ENCODE data around the gene NAXE.

DNA sequence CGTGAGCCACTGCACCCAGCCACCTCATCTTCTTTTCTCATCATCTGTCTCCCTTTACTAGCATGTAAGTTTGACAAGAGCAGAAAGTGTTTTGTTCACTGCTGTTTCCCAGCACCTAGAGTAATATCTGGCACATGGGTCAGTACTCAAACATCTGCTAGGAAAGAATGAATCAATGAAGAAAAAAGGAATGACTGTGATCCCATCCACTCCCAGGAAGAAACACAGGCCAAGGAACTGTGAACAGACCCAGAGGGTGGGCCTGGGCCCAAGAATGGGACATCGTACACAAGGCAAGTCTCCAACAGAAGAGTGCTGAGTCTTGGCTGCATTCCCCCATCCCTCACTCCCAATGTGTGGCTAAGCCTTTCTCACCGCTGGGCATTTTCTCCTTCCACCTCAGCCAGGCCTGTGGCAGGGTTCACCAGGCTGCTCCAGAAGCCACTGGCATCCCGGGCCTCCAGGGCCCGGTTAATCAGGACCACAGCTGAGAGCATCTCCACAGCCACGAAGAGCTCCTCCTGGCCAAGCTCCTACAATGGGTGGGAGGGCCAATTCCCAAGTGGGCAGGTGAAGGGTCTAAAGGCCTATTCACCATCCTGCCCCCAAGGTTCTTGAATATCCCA is 37.6 kb upstream of the NAXE start:
- TF ChIP-seq, protein P1, sequence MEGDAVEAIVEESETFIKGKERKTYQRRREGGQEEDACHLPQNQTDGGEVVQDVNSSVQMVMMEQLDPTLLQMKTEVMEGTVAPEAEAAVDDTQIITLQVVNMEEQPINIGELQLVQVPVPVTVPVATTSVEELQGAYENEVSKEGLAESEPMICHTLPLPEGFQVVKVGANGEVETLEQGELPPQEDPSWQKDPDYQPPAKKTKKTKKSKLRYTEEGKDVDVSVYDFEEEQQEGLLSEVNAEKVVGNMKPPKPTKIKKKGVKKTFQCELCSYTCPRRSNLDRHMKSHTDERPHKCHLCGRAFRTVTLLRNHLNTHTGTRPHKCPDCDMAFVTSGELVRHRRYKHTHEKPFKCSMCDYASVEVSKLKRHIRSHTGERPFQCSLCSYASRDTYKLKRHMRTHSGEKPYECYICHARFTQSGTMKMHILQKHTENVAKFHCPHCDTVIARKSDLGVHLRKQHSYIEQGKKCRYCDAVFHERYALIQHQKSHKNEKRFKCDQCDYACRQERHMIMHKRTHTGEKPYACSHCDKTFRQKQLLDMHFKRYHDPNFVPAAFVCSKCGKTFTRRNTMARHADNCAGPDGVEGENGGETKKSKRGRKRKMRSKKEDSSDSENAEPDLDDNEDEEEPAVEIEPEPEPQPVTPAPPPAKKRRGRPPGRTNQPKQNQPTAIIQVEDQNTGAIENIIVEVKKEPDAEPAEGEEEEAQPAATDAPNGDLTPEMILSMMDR (IDR thresholded peaks at IDR 0.05; ENCODE audit: low read depth, low read length, poor library complexity, severe bottlenecking), result no peak
- no peak for TF ChIP-seq EZH2phosphoT487 (IDR thresholded peaks at IDR 0.05; ENCODE audit: borderline replicate concordance, low read length)

Measured in DOHH2 (cell line).